GM12878 (cell line): ENCODE data around the gene IFNA13. TPM values are rescaled to one million over a fixed set of nuclear protein-coding genes. Genes with fewer than 3 reads are reported as not detected.

Experiments
- ATF2 ChIP-seq: IDR thresholded peaks from 2 replicates; pipeline ENCODE4 v1.6.1; 2012; ENCODE audit warnings: low read length, inconsistent platforms
- BACH1 ChIP-seq: fragments of 450-650 bp; IDR thresholded peaks from 2 replicates; pipeline ENCODE4 v1.6.1; 2017; ENCODE audit warnings: mild to moderate bottlenecking, borderline replicate concordance
- EGR1 ChIP-seq, 2 experiments: IDR thresholded peaks; 1 replicate in 1 of 2; 2 replicates in 1 of 2; pipeline ENCODE4 v1.6.1; 2011 to 2012; ENCODE audit warnings: low read depth in 2 of 2, low read length in 2 of 2, borderline replicate concordance in 1 of 2, mild to moderate bottlenecking in 1 of 2, moderate library complexity in 1 of 2
- ETV6 ChIP-seq, 2 experiments: fragments of 450-650 bp in 1 of 2; IDR thresholded peaks in 1 of 2; conservative IDR thresholded peaks in 1 of 2; 2 replicates each; pipeline ENCODE4 v1.6.1; 2014; ENCODE audit warnings: antibody characterized with exemption in 1 of 2, borderline replicate concordance in 1 of 2, low read depth in 1 of 2, mild to moderate bottlenecking in 1 of 2, moderate library complexity in 1 of 2
- FOXM1 ChIP-seq: IDR thresholded peaks from 2 replicates; pipeline ENCODE4 v1.6.1; 2012; ENCODE audit warnings: low read depth, mild to moderate bottlenecking, inconsistent platforms, low read length, moderate library complexity
- GATAD2B ChIP-seq: fragments of 450-650 bp; conservative IDR thresholded peaks from 2 replicates; pipeline ENCODE4 v1.6.1; 2017; ENCODE audit warnings: low read depth, mild to moderate bottlenecking, moderate library complexity
- IKZF2 ChIP-seq, 2 experiments: fragments of 450-650 bp; IDR thresholded peaks; 2 replicates each; pipeline ENCODE4 v1.6.1; 2017; ENCODE audit warnings: mild to moderate bottlenecking in 2 of 2, moderate library complexity in 2 of 2
- JUND ChIP-seq: IDR thresholded peaks from 2 replicates; pipeline ENCODE4 v1.6.1; 2012; ENCODE audit warnings: low read depth, mild to moderate bottlenecking, low read length, improper control_type of control experiment, moderate library complexity
- KLF5 ChIP-seq: fragments of 450-650 bp; IDR thresholded peaks from 2 replicates; pipeline ENCODE4 v1.6.1; 2014; ENCODE audit warnings: mild to moderate bottlenecking; ENCODE audit not compliant: partially characterized antibody
- MYB ChIP-seq: fragments of 150-350 bp; IDR thresholded peaks from 2 replicates; pipeline ENCODE4 v1.6.1; 2014; ENCODE audit warnings: mild to moderate bottlenecking, low read depth, low read length, borderline replicate concordance
- NR2C2 ChIP-seq: IDR thresholded peaks from 2 replicates; pipeline ENCODE4 v1.6.1; 2011; ENCODE audit warnings: borderline replicate concordance, low read depth; ENCODE audit not compliant: control insufficient read depth, insufficient read length
- POLR2A ChIP-seq: IDR thresholded peaks from 2 replicates; pipeline ENCODE4 v1.6.1; 2011; ENCODE audit warnings: low read depth, mild to moderate bottlenecking, low read length
- RAD21 ChIP-seq: IDR thresholded peaks from 2 replicates; pipeline ENCODE4 v1.6.1; 2011; ENCODE audit warnings: mild to moderate bottlenecking, low read depth, low read length, moderate library complexity; ENCODE audit not compliant: insufficient read depth
- RCOR1 ChIP-seq: conservative IDR thresholded peaks from 2 replicates; pipeline ENCODE4 v1.6.1; 2012; ENCODE audit warnings: low read depth, low read length, improper control_type of control experiment
- RELA ChIP-seq: fragments of 450-650 bp; IDR thresholded peaks from 2 replicates; pipeline ENCODE4 v1.8.0; 2014; ENCODE audit warnings: borderline replicate concordance; ENCODE audit not compliant: partially characterized antibody
- SMARCA5 ChIP-seq: fragments of 450-650 bp; IDR thresholded peaks from 2 replicates; pipeline ENCODE4 v1.6.1; 2017; ENCODE audit warnings: mild to moderate bottlenecking
- YY1 ChIP-seq: IDR thresholded peaks from 2 replicates; pipeline ENCODE4 v1.6.1; 2011; ENCODE audit warnings: low read depth, mild to moderate bottlenecking, low read length
- ZNF687 ChIP-seq: fragments of 450-650 bp; IDR thresholded peaks from 2 replicates; pipeline ENCODE4 v1.6.1; 2017; ENCODE audit warnings: mild to moderate bottlenecking, moderate library complexity
- polyA plus RNA-seq, 11 experiments: library from polyadenylated mRNA; depleted of rRNA in 4 of 11; unstranded in 6 of 11; stranded (reverse) in 5 of 11; fragments of >200 nt; fragmentation: Nextera tagmentation in 4 of 11; fragmentation: Illumina TruSeq in 1 of 11; extraction: Ambion mirVana in 4 of 11; extraction: Trizol in 1 of 11; gene quantifications; 1 replicate in 1 of 11; 2 replicates in 10 of 11; pipeline versions ENCODE4 v1.2.1 to v1.2.3, GENCODE V29; 2011 to 2016; ENCODE audit warnings: inconsistent platforms in 2 of 11, missing spikeins in 2 of 11, low read depth in 1 of 11
- total RNA-seq, 4 experiments: library from RNA; depleted of rRNA in 3 of 4; stranded (reverse); fragments of >200 nt in 3 of 4; fragmentation: Illumina TruSeq in 1 of 4; extraction: Trizol in 1 of 4; gene quantifications; 2 replicates each; pipeline versions ENCODE4 v1.2.1 to v1.2.3, GENCODE V29; 2013 to 2021
- TF ChIP-seq, protein P1 (sequence below), 3 experiments: IDR thresholded peaks in 2 of 3; conservative IDR thresholded peaks in 1 of 3; 2 replicates each; pipeline ENCODE4 v1.5.1; 2011; ENCODE audit warnings: low read depth in 3 of 3, low read length in 3 of 3, mild to moderate bottlenecking in 3 of 3, control low read depth in 2 of 3, moderate library complexity in 2 of 3, inconsistent platforms in 1 of 3, mixed read lengths in 1 of 3; ENCODE audit not compliant: control insufficient read depth in 2 of 3, insufficient read depth in 1 of 3; ENCODE audit errors: extremely low read depth in 1 of 3
- TF ChIP-seq, protein P2 (sequence below): fragments of 450-650 bp; IDR thresholded peaks from 2 replicates; pipeline ENCODE4 v1.6.1; 2017; ENCODE audit warnings: low read depth, mild to moderate bottlenecking, moderate library complexity

The IFNA13 gene
- total and polyA plus RNA-seq, 10 of the 15 experiments (the other 5 are each of a cell fraction or from before 2014, with no cell fraction given), result not detected

GRCh38 chr9:21317956-21318923 is 49.6 kb downstream of the IFNA13 start (continued):
- TF ChIP-seq NR2C2 (no peak), FOXM1 (no peak), KLF5 (no peak), YY1 (no peak), SMARCA5 (no peak), BACH1 (no peak), RCOR1 (no peak), GATAD2B (no peak), EGR1 (IDR thresholded peaks at IDR 0.05; ENCODE audit: borderline replicate concordance in 1 of 2, low read depth in 2 of 2, low read length in 2 of 2) (no peak), ETV6 (conservative IDR thresholded peaks at IDR 0.05 in 1 of 2, IDR thresholded peaks at IDR 0.05 in 1 of 2; ENCODE audit: borderline replicate concordance in 1 of 2, low read depth in 1 of 2) (no peak), ATF2 (no peak), JUND (no peak), ZNF687 (no peak), RELA (no peak), POLR2A (no peak), RAD21 (peak; percentile 82), IKZF2 (IDR thresholded peaks at IDR 0.05) (0 out of 4 replicates have a peak, but pooled peaks of 1 of the 2 experiments have one; percentile 13), MYB (no peak)
- TF ChIP-seq, protein P1, sequence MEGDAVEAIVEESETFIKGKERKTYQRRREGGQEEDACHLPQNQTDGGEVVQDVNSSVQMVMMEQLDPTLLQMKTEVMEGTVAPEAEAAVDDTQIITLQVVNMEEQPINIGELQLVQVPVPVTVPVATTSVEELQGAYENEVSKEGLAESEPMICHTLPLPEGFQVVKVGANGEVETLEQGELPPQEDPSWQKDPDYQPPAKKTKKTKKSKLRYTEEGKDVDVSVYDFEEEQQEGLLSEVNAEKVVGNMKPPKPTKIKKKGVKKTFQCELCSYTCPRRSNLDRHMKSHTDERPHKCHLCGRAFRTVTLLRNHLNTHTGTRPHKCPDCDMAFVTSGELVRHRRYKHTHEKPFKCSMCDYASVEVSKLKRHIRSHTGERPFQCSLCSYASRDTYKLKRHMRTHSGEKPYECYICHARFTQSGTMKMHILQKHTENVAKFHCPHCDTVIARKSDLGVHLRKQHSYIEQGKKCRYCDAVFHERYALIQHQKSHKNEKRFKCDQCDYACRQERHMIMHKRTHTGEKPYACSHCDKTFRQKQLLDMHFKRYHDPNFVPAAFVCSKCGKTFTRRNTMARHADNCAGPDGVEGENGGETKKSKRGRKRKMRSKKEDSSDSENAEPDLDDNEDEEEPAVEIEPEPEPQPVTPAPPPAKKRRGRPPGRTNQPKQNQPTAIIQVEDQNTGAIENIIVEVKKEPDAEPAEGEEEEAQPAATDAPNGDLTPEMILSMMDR (IDR thresholded peaks at IDR 0.05 in 2 of 3, conservative IDR thresholded peaks at IDR 0.05 in 1 of 3; ENCODE audit: control insufficient read depth in 2 of 3, extremely low read depth in 1 of 3, insufficient read depth in 1 of 3, low read depth in 3 of 3, low read length in 3 of 3), result peak; percentile 59 to 74 (median 66)
- TF ChIP-seq, protein P2, sequence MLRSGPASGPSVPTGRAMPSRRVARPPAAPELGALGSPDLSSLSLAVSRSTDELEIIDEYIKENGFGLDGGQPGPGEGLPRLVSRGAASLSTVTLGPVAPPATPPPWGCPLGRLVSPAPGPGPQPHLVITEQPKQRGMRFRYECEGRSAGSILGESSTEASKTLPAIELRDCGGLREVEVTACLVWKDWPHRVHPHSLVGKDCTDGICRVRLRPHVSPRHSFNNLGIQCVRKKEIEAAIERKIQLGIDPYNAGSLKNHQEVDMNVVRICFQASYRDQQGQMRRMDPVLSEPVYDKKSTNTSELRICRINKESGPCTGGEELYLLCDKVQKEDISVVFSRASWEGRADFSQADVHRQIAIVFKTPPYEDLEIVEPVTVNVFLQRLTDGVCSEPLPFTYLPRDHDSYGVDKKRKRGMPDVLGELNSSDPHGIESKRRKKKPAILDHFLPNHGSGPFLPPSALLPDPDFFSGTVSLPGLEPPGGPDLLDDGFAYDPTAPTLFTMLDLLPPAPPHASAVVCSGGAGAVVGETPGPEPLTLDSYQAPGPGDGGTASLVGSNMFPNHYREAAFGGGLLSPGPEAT, result 0 out of 2 replicates have a peak, but pooled peaks have one; percentile 13
